Measurements from ENCODE around the gene CIC.
"Not testable (repeated sequence)": the region's sequence is repeated elsewhere in the genome, so short reads cannot be mapped to it uniquely, and the experiment has no call there.

Gene CIC

DNA sequence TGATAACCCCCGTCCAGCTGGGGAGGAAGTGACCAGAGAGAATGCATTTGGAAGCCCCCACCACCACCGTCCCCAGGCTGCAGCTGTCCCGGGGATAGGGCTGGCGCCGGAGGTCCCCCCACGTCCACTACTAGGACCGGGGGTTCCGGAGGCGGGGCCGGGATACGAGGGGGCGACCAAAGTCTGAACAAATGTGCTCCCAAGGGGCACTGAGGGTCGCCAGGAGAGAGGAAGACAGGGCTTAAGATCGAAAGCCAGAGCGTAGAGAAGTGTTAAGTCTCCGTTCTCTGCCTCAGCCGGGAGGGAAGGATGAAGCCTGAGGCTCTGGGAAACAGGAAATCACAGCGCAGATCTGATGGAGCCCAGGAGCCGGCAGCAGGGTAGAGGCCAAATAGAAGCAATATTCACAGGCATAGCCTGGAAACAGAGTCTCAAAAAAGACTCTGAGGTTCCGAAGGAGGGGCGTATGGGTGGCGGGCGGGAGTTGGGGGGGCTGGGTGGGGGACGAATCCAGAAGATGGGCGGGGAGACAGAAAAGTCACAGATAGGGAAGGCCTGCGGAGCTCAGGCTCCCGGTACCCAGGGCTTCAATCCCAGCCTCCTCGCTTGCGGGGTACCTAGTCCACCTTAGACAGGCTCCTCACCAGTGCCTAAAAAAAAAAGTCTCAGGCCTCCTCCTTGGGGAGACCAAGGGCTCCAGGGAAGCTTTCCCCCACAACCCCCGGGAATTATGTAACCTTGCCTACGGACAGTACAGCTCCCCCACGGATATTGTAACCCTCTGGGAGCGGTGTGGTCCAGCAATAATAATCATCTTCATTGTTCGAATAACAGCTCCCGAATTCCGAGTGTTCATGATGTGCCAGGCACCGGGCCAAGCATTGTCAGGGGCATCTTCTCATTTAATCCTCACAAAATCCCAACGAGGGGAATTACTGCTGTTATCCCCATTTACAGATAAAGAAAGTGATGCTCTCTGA lies 13.0 kb upstream of the CIC start:
- DNase-seq (ENCODE audit: low read depth), result no peak

DNA sequence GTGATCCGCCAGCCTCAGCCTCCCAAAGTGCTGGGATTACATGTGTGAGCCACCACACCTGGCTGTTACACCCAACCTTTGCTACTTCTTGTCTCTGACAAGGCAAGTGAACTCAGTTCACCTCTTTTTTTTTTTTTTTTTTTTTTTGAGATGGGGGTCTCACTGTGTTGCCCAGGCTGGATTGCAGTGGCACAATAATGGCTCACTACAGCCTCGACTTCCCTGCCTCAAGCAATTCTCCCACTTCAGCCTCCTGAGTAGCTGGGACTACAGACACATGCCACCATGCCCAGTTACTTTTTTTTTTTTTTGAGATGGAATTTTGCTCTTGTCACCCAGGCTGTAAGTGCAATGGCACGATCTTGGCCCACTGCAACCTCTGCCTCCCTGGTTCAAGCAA lies 11.2 kb upstream of the CIC start:
- not testable (repeated sequence) for DNase-seq (ENCODE audit: low read depth)

DNA sequence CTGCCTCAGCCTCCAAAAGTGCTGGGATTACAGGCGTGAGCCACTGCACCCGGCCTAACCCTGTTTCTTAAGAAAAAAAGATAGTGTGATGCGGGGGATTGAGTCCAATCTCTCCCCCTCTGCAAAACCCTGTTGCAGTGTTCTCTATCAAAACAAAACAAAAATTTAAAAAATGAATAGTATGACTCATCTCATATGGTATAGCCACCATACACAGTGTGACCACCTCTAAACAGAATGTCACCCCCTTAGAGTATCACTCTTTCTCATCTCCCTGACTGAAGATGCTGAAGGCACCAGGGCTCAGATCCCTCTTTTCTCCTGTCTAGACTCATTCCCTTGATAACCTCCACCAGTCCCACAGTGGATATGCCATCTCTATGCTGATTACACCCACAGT lies 7.3 kb upstream of the CIC start:
- no peak for DNase-seq (ENCODE audit: low read depth)

DNA sequence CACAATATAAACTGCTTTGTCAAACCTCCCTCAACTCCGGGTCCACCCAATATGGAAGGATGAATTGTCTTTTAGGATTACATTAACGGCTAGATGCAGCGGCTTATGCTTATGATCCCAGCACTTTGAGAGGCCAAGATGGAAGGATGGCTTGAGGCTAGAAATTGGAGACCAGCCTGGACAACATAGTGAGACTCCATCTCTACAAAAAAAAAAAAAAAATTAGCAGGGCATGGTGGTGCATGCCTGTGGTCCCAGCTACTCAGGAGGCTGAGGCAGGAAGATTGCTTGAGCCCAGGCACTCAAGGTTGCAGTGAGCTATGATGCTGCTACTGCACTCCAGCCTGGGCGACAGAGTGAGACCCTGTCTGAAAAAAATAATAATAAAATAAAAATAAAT lies 2.9 kb upstream of the CIC start:
- not testable (repeated sequence) for DNase-seq (ENCODE audit: low read depth)

DNA sequence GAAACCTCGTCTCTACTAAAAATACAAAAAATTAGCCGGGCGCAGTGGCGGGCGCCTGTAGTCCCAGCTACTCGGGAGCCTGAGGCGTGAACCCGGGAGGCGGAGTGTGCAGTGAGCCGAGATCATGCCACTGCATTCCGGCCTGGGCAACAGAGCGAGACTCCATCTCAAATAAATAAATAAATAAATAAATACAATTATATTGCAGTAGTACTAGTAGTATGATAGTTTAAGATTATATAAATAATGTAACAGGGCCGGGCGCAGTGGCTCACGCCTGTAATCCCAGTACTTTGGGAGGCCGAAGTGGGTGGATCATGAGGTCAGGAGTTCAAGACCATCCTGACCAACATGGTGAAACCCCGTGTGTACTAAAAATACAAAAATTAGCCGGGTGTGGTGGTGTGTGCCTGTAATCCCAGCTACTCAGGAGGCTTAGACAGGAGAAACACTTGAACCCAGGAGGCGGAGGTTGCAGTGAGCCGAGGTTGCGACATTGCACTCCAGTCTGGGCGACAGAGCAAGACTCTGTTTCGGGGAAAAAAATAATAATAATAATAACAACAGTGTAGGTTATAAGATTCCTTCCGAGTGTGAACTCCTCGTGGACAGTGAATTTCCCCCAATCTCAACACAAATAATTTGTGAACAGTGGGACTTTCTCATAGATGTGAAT lies 2.0 kb upstream of the CIC start:
- not testable (repeated sequence) for DNase-seq (ENCODE audit: low read depth)

DNA sequence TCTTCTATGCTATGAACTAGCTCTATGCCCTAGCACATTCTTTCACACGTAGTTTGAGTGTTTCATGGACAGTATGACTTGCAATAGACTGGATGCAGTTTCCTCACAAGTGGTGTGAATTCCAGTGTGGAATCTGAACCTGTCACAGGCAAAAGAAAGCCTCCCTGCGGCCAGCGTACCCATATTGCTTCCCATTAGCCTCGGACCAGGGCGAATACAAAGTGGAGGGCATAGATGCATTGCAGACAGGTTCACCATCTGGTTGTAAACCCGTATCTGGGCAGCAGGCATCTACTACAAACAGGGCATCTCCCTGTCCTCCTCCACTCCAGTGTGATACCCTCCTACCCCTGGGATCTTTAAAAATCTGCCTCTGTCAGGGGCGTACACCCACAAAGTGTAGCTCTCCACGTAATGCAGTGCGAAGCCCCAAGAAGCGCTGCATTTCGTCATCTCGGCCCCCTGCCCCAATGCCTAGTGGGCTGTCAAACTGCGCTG lies 1.4 kb upstream of the CIC start:
- no peak for DNase-seq (ENCODE audit: low read depth)

DNA sequence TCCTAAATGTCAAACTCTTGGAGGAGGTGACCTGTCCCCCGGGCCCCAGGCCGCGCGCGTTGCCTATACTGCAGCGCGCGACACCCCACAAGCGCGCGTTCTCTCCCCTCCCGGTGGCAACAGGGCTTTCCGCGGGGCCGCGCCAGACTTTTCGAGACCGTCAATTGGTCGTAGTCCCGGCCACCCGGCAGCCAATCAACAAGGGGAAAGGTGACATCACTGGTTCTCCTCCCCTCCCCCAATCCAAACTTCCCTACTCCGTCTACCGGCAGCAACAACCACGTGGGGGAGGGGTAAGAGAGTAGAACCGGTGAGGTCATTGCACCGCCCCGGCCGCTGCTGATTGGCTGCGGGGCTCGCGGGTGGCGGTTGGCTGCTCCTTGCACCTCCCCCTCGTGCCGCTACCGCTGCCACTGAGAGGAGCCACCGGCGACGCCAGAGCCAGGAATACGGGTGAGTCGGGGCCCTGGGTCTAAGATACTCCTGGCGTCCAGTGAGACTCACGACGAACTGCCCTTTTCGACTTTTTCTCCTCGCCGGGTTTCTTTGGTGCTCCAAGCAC lies 829 bp upstream of the CIC start:
- peak; percentile 95 for DNase-seq (ENCODE audit: low read depth)

DNA sequence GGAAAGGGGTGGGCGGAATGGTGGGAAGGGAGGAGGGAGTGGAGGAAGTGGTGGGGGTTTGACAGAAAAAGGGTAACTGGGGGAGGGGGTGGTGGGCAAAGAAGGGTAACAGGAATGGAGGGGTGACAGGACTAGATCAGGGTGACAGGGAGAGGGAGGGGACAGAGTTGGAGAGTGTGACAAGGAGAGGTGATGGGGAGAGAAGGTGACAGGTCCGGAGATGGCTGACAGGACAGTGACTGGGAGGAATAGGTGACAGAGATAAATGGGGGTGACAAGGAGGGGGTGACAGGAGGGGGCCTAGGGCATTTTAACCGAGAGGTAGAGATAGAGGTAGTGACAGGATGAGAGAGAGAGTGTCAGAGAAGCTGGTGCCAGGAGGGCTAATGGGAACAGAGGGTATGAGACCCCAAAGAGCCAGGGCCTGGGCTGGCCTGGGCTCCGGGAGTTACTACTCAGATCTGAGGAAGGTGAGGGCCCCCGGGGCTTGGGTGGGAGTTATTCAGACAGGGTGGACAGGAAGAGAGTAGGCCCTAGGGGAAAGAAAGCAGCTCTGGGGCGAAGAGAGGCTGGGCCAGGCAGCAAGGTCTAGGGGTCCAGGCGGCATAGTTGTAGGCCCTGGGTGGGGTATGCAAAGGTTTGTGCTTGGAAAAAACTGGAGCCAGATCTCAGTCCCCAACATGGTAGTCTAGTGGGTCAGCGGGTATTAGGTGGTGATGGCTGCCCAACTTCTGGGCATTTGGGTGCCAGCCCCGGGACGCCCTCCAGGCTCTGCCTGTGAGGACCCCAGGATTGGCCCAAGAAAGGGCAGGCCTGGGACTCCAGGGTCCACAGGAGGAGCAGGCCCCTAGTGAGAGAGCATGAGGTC lies 660 bp downstream of the CIC start:
- DNase-seq (ENCODE audit: low read depth), result no peak

DNA sequence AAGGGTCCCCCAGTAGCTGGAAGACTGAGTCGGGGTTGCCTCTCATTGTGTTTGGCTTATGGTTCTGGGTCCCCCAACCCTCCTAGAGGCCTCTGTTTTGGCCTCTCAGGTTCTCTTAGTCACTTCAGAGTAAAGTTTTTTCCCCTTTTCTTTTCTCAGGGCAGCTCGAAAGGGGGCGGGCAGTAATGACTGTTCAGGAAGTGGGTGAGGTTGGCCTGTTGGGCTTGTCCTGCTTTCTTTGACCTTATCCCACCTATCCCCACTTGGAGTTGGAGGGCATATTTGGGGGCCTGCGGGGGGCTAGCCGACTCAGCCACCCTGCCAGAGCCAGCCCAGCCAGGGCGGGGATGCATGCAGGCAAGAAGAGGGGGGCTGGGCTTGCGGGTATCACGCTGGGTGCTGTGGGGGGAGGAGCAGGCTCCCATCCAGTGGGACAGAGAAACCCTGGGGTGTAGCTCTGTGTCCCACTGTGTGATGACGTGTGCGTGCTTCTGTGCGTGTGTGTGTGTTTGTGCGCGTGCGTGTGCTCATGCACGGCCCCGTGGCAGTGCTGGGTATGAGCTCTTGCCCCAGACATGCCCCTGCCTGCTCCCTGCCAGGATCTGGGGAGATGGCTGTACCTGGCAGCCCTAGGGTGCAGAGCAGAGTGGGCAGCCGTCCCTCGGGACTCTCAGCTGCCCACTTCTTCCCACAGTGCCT lies 1.4 kb downstream of the CIC start:
- DNase-seq (ENCODE audit: low read depth), result no peak

DNA sequence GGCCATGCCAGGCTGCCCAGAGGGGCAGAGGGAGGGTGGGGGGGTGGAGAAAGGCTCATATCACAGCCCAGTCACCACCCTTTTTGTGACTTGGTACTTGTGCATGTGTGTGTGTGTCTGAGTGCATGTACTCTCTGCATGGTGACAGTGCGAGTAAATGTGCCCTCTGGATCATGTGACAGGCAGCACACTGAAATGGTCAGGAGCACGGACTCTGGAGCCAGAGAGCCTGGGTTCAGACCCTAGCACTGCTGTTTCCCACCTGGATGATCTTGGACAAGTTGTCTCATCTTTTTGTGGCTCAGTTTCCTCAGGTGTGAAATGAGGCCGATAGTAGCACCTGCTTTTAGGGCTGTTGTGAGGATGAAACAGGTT lies 2.0 kb downstream of the CIC start:
- DNase-seq (ENCODE audit: low read depth), result no peak

DNA sequence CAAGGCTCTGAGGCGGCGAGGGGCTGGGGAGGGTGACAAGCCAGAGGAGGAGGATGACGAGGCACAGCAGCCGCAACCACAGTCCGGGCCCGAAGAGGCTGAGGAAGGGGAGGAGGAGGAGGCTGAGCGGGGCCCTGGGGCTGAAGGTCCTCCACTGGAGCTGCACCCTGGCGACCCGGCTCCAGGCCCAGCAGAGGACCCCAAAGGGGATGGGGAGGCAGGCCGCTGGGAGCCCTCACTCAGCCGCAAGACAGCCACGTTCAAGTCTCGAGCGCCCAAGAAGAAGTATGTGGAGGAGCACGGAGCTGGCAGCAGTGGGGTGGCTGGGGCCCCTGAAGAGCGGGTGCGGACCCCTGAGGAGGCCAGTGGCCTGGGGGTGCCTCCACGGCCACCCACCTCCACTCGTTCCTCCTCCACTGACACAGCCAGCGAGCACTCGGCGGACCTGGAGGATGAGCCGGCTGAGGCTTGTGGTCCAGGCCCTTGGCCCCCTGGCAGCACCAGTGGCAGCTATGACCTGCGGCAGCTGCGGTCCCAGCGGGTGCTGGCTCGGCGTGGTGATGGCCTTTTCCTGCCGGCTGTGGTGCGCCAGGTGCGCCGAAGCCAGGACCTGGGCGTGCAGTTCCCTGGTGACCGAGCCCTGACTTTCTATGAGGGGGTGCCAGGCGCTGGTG lies 2.9 kb downstream of the CIC start:
- DNase-seq (ENCODE audit: low read depth), result no peak

DNA sequence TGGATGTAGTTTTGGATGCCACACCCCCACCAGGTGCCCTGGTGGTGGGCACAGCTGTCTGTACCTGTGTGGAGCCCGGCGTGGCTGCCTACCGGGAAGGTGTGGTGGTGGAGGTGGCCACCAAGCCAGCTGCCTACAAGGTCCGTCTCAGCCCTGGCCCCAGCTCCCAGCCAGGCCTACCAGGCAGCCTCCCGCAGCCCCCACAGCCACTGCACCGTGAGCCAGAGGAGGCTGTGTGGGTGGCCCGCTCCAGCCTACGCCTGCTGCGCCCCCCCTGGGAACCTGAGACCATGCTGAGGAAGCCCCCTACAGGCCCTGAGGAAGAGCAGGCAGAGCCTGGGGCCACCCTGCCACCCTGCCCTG lies 3.5 kb downstream of the CIC start:
- no peak for DNase-seq (ENCODE audit: low read depth)

DNA sequence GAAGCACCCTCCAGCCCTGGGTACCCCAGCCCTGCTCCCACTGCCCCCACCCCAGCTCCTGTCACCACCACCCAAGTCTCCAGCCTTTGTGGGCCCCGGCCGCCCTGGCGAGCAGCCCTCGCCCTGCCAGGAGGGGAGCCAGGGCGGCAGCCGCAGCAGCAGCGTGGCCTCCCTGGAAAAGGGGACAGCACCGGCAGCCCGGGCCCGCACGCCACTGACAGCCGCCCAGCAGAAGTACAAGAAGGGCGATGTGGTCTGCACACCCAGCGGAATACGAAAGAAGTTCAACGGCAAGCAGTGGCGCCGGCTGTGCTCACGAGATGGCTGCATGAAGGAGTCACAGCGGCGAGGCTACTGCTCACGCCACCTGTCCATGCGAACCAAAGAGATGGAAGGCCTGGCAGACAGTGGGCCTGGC lies 3.9 kb downstream of the CIC start:
- DNase-seq (ENCODE audit: low read depth), result no peak

DNA sequence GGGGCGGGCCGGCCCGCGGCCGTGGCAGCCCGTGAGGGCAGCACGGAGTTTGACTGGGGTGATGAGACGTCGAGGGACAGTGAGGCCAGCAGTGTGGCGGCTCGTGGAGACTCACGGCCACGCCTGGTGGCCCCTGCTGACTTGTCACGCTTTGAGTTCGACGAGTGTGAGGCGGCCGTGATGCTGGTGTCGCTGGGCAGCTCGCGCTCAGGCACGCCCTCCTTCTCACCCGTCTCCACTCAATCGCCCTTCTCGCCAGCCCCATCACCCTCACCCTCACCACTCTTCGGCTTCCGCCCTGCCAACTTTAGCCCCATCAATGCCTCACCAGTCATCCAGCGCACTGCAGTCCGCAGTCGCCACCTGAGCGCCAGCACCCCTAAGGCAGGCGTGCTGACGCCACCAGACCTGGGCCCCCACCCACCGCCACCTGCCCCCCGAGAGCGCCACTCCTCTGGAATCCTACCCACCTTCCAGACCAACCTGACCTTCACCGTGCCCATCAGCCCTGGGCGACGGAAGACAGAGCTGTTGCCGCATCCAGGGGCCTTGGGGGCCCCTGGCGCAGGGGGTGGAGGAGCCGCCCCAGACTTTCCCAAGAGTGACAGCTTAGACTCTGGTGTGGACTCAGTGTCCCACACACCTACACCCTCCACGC lies 4.5 kb downstream of the CIC start:
- no peak for DNase-seq (ENCODE audit: low read depth)

DNA sequence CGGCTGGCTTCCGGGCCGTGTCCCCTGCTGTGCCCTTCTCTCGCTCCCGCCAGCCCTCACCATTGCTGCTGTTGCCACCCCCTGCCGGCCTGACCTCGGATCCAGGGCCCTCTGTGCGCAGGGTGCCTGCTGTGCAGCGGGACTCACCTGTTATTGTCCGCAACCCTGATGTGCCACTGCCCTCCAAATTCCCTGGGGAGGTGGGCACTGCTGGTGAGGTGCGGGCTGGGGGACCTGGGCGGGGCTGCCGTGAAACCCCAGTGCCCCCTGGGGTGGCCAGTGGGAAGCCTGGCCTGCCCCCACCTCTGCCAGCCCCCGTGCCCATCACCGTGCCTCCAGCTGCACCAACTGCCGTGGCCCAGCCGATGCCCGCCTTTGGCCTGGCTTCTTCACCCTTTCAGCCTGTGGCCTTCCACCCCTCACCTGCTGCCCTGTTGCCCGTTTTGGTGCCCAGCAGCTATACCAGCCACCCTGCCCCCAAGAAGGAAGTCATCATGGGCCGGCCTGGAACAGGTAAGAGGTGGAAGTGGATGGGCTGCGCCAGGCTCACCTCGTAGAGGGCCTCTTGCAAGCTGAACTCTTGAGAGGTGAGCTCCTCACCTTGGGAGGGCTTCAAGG lies 5.1 kb downstream of the CIC start:
- DNase-seq (ENCODE audit: low read depth), result no peak

DNA sequence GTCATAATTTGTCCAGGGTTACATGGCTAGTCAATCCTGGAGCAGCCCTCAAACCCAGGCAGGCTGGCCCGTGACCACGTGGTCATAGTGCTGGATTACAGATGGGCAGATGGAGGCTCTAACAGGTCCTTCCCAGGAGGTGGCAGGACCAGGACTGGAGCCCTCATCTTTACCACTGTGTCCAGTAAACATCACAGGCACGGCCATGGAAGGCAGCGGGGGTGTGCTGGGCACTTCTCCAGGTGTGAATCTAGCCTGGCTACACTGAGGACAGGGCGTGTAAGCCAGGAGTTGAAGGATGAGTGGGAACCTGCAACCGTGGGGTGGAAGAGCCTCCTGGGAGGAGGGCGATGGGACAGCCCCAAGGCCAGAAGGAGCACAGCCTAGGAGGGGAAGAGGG lies 6.1 kb downstream of the CIC start:
- no peak for DNase-seq (ENCODE audit: low read depth)

DNA sequence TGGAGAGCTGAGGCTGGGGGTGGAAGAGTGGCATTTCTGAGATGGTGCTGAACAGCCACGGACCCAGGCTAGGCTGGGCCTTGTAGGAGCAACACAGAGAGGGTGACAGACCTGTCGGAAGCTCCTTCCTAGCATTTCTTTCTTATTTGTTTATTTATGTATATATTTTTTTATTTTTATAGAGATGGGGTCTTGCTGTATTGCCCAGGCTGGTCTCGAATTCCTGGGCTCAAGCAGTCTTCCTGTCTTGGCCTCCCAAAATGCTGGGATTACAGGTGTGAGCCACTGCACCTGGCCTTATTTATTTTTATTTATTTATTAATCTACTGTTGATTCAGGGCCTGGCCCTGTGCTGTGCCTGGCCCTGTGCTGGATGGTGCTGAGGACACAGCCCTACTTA lies 6.5 kb downstream of the CIC start:
- DNase-seq (ENCODE audit: low read depth), result no peak

DNA sequence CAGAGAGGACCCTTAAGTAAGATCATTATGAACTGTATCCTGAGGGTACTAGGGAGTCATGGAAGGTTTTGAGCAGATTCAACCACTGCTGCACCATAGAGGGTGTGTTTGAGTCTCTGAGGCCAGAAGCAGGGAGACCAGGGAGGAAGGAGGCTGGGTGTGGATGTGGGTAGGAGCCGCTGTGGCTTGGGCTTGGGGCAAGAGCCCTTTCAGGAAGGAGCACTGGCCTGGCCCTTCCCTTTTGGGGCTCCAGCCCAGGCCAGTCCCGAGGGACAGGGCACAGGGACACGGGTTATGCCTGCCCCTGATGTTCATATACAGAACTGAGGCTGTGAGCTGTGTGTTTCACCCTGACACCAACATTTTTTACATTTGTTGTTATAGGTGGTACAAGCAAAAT lies 7.2 kb downstream of the CIC start:
- no peak for DNase-seq (ENCODE audit: low read depth)

DNA sequence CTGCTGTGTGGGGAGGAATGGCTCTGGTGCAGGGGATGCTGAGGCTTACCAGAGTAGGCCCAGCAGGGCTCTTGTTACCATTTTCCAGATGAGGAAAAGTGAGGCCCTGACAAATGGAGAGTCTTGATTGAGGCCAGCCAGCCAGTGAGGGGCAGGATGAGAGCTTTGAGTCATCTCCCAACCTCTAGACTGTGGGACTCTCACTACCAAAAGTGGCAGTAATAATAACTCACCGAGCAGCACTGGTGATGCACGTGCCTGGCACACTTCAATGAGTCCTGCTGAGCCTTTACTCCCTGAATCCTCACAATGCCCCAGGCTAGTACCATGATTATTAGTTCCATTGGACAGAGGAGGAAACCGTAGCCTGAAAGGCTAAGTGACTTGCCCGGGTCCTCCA lies 7.8 kb downstream of the CIC start:
- no peak for DNase-seq (ENCODE audit: low read depth)
